Hematopoietic multipotent progenitor cell treated with erythropoietin and hydrocortisone succinate and interleukin-3 and kit ligand, for 4 days (in vitro differentiated cells): ENCODE measurements around the gene MMP10.

ENCODE experiments used
- DNase-seq: peaks from one replicate; pipeline ENCODE4 v3.0.0-alpha.2; 2015

MMP10 gene

GRCh38 chr11:102724904-102725500 lies 55.4 kb downstream of the MMP10 start, which contains the start of gene MMP8:
Gene MMP8, minus strand, starts transcription at chr11:102724954. Its CDS starts 99 bp downstream, at chr11:102724855.
- DNase-seq, result no peak

GRCh38 chr11:102722821-102723220 lies 57.6 kb downstream of the MMP10 start:
- peak; percentile 62 for DNase-seq
